ENCODE measurements around the gene PGM1.

DNA sequence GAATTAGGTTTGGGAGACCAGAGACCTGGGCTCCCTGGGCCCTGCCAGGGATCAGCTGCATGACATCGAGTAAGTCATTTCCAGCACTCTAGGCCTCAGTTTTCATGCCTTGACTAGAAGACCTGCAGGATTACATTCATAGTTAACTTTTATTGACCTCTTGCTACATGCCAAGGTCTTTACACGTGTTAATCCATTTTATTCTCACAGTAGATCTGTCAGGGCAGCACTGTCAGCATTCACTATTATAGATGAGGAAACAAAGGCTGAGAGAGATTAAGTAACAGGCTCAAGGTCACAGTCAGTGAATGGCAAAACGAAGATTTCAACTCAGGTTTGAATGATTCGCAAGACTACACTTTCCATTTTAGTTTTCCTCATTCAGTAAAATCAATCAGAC lies 37.0 kb downstream of the PGM1 start:
- TF ChIP-seq SIN3A (IDR thresholded peaks at IDR 0.05; ENCODE audit: borderline replicate concordance, insufficient read depth, low read length) (no peak), TAF1 (IDR thresholded peaks at IDR 0.05; ENCODE audit: borderline replicate concordance, insufficient read depth, low read length) (no peak)
